Uterine smooth muscle cell (primary cell): ENCODE results near the gene SEMA3F. TPM values are rescaled to one million over a fixed set of nuclear protein-coding genes. Genes with fewer than 3 reads are reported as not detected.

Experiments
- total RNA-seq: library from RNA; depleted of rRNA; stranded (reverse); fragments of >200 nt; gene quantifications from 2 replicates; pipeline ENCODE4 v1.2.3, GENCODE V29; 2014

The SEMA3F gene
- total RNA-seq = 0.25 and 0.55 TPM in 2 replicates

GRCh38 chr3:50154840-50155490 lies at the start of gene SEMA3F:
SEMA3F (plus strand) TSS chr3:50155324; CDS start chr3:50159623, 4,299 bp downstream.

GRCh38 chr3:50190936-50191660 lies 36.0 kb downstream of the SEMA3F start, which contains the start of gene GNAT1:
GNAT1 (plus strand) TSS chr3:50191610; CDS start chr3:50191726, 116 bp downstream.

GRCh38 chr3:50204804-50205412 lies 49.8 kb downstream of the SEMA3F start, which contains the start of gene SLC38A3:
SLC38A3 (plus strand) TSS chr3:50205271; CDS start chr3:50214200, 8,929 bp downstream.

GRCh38 chr3:50235716-50236483 lies 80.8 kb downstream of the SEMA3F start, which contains the start of gene GNAI2:
GNAI2 (plus strand) TSS chr3:50236204; CDS start chr3:50236336, 132 bp downstream.

Other genes starting within 250 kb of the SEMA3F start
- gene MON1A, start 225.5 kb upstream of the SEMA3F start, total RNA-seq = 14.1 and 14.3 TPM in 2 replicates
- gene RBM6, start 215.2 kb upstream of the SEMA3F start, total RNA-seq = 60.4 and 62.8 TPM in 2 replicates
- 128 and 164 TPM in 2 replicates for gene RBM5, start 66.4 kb upstream of the SEMA3F start, total RNA-seq
- gene GNAT1, start 36.3 kb downstream of the SEMA3F start, total RNA-seq = not detected in 2 replicates
- not detected in 2 replicates for gene SLC38A3, start 49.9 kb downstream of the SEMA3F start, total RNA-seq
- gene GNAI2, start 80.9 kb downstream of the SEMA3F start, total RNA-seq = 226 and 259 TPM in 2 replicates
- gene SEMA3B, start 113.8 kb downstream of the SEMA3F start, total RNA-seq = 6.8 and 29.5 TPM in 2 replicates
- gene LSMEM2, start 123.8 kb downstream of the SEMA3F start, total RNA-seq = not detected in 2 replicates
- gene IFRD2, start 137.1 kb downstream of the SEMA3F start, total RNA-seq = 69.5 and 109 TPM in 2 replicates
- gene HYAL3, start 144.1 kb downstream of the SEMA3F start, total RNA-seq = 3.0 and 3.2 TPM in 2 replicates
- 3.4 and 4.6 TPM in 2 replicates for gene NAA80, start 144.1 kb downstream of the SEMA3F start, total RNA-seq
- gene HYAL1, start 148.2 kb downstream of the SEMA3F start, total RNA-seq = 0.50 and 0.66 TPM in 2 replicates
- 65.6 and 66.0 TPM in 2 replicates for gene HYAL2, start 167.4 kb downstream of the SEMA3F start, total RNA-seq
- 17.0 and 17.6 TPM in 2 replicates for gene TUSC2, start 172.9 kb downstream of the SEMA3F start, total RNA-seq
- 36.9 and 42.8 TPM in 2 replicates for gene RASSF1, start 185.5 kb downstream of the SEMA3F start, total RNA-seq
- gene ZMYND10, start 190.4 kb downstream of the SEMA3F start, total RNA-seq = 1.2 and 2.3 TPM in 2 replicates
- 23.8 and 27.6 TPM in 2 replicates for gene NPRL2, start 195.5 kb downstream of the SEMA3F start, total RNA-seq
- gene CYB561D2, start 195.5 kb downstream of the SEMA3F start, total RNA-seq = 31.2 and 39.6 TPM in 2 replicates
- gene TMEM115, start 204.2 kb downstream of the SEMA3F start, total RNA-seq = 38.7 and 44.0 TPM in 2 replicates